Bronchus fibroblast of lung (primary cell): ENCODE data around the gene PSMB2. TPM values are rescaled to one million over a fixed set of nuclear protein-coding genes. Genes with fewer than 3 reads are reported as not detected.

Source experiments
- total RNA-seq: library from RNA; depleted of rRNA; stranded (reverse); fragments of >200 nt; gene quantifications from 2 replicates; pipeline ENCODE4 v1.2.3, GENCODE V29; 2015

The PSMB2 gene
- 76.1 and 77.3 TPM in 2 replicates for total RNA-seq

GRCh38 chr1:35641233-35641866, at the start of gene PSMB2:
PSMB2 (minus strand) TSS chr1:35641526; CDS start chr1:35641432, 94 bp downstream.

GRCh38 chr1:35573198-35574124, 67.9 kb downstream of the PSMB2 start, which contains the start of gene TFAP2E:
TFAP2E (plus strand) TSS chr1:35573314; CDS start chr1:35573578, 264 bp downstream.

GRCh38 chr1:35557611-35558373, 83.5 kb downstream of the PSMB2 start, which contains the start of gene NCDN:
NCDN (plus strand) TSS chr1:35557799; CDS start chr1:35558191, 392 bp downstream.

GRCh38 chr1:35557118-35557610, 84.2 kb downstream of the PSMB2 start, which contains the start of gene KIAA0319L:
KIAA0319L (minus strand) TSS chr1:35557403; CDS start chr1:35554491, 2,912 bp downstream.

Other genes starting within 250 kb of the PSMB2 start
- gene KIAA0319L, start 84.1 kb downstream of the PSMB2 start, total RNA-seq = 27.7 and 28.2 TPM in 2 replicates
- gene NCDN, start 83.7 kb downstream of the PSMB2 start, total RNA-seq = 22.5 and 23.6 TPM in 2 replicates
- gene TFAP2E, start 68.2 kb downstream of the PSMB2 start, total RNA-seq = under 0.01 TPM in 1 of 2 replicates, not detected in the other
- gene C1orf216, start 77.4 kb upstream of the PSMB2 start, total RNA-seq = 9.7 and 9.9 TPM in 2 replicates
- 14.4 and 20.5 TPM in 2 replicates for gene CLSPN, start 128.5 kb upstream of the PSMB2 start, total RNA-seq
- gene AGO4, start 166.5 kb upstream of the PSMB2 start, total RNA-seq = 3.1 and 3.2 TPM in 2 replicates
- 14.1 and 14.4 TPM in 2 replicates for gene AGO1, start 241.7 kb upstream of the PSMB2 start, total RNA-seq